MM.1S (cell line): ENCODE measurements around the gene SLC6A19.

Experiments
- DNase-seq: peaks from one replicate; pipeline ENCODE4 v3.0.0-alpha.2; 2015
- H2AFZ ChIP-seq: fragments of 300-600 bp; sonication (generic); 2 replicates; pipeline ENCODE4 v1.6.0; 2016; ENCODE audit warnings: antibody characterized with exemption, low read length
- H3F3A ChIP-seq: fragments of 300-600 bp; sonication (generic); 2 replicates; pipeline ENCODE4 v1.6.1; 2016; ENCODE audit warnings: mild to moderate bottlenecking, antibody characterized with exemption, low read length, moderate library complexity, mixed read lengths; ENCODE audit not compliant: insufficient read depth
- H3K27ac ChIP-seq: fragments of 300-600 bp; sonication (generic); 2 replicates; pipeline ENCODE4 v1.5.1; 2016; ENCODE audit warnings: mild to moderate bottlenecking, low read length
- H3K27me3 ChIP-seq: fragments of 300-600 bp; sonication (generic); replicated peaks from 2 replicates; pipeline ENCODE4 v1.6.0; 2016; ENCODE audit warnings: low read length; ENCODE audit not compliant: insufficient read depth
- H3K36me3 ChIP-seq: fragments of 300-600 bp; sonication (generic); replicated peaks from 2 replicates; pipeline ENCODE4 v1.6.1; 2016; ENCODE audit warnings: mild to moderate bottlenecking, low read length, mixed read lengths; ENCODE audit not compliant: insufficient read depth
- H3K4me1 ChIP-seq: fragments of 300-600 bp; sonication (generic); 2 replicates; pipeline ENCODE4 v1.6.1; 2016; ENCODE audit warnings: low read length, mixed read lengths
- H3K4me2 ChIP-seq: fragments of 300-600 bp; sonication (generic); 2 replicates; pipeline ENCODE4 v1.6.0; 2016; ENCODE audit warnings: low read depth, low read length
- H3K4me3 ChIP-seq: fragments of 300-600 bp; sonication (generic); 2 replicates; pipeline ENCODE4 v1.5.1; 2016; ENCODE audit warnings: low read length, mixed read lengths
- H3K79me2 ChIP-seq: fragments of 300-600 bp; sonication (generic); 2 replicates; pipeline ENCODE4 v1.6.1; 2016; ENCODE audit warnings: mixed run types, low read length, mixed read lengths
- H3K9ac ChIP-seq: fragments of 300-600 bp; sonication (generic); 2 replicates; pipeline ENCODE4 v1.6.1; 2016; ENCODE audit warnings: low read length, mixed read lengths
- H3K9me2 ChIP-seq: fragments of 300-600 bp; sonication (generic); replicated peaks from 2 replicates; pipeline ENCODE4 v1.6.1; 2016; ENCODE audit warnings: mild to moderate bottlenecking, low read length, mixed read lengths; ENCODE audit not compliant: insufficient read depth
- H3K9me3 ChIP-seq: fragments of 300-600 bp; sonication (generic); replicated peaks from 2 replicates; pipeline ENCODE4 v1.6.1; 2016; ENCODE audit warnings: mild to moderate bottlenecking, low read length, mixed read lengths; ENCODE audit not compliant: insufficient read depth
- H4K20me1 ChIP-seq: fragments of 300-600 bp; sonication (generic); 2 replicates; pipeline ENCODE4 v1.6.1; 2016; ENCODE audit warnings: mild to moderate bottlenecking, low read length, moderate library complexity, mixed read lengths; ENCODE audit not compliant: insufficient read depth
- EZH2 ChIP-seq: fragments of 300-600 bp; sonication (generic); optimal IDR thresholded peaks from 2 replicates; pipeline ENCODE3; 2017; ENCODE audit warnings: low read depth, mild to moderate bottlenecking, antibody characterized with exemption, low read length, mixed read lengths
- EZH2phosphoT487 ChIP-seq: fragments of 300-600 bp; sonication (generic); IDR thresholded peaks from 2 replicates; pipeline ENCODE4 v1.6.1; 2018; ENCODE audit warnings: antibody characterized with exemption, low read length
- TF ChIP-seq, protein P1 (sequence below): fragments of 300-600 bp; sonication (generic); IDR thresholded peaks from 2 replicates; pipeline ENCODE4 v1.5.1; 2016; ENCODE audit warnings: antibody characterized with exemption, low read length, mixed read lengths

SLC6A19 gene

DNA sequence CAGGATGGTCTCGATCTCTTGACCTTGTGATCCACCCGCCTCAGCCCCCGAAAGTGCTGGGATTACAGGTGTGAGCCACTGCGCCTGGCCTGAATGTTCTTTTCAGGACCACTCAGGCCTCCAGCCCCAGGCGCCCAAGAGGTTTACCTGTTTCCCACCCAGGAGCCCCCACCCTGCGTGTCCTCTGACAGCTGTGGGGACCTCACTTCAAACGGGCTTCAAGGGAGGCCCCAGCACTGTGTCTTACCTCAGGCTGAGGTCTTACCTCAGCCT, 19.1 kb upstream of the SLC6A19 start:
- no peaks in the 10 kb centered on the region for H4K20me1 ChIP-seq
- TF ChIP-seq, protein P1, sequence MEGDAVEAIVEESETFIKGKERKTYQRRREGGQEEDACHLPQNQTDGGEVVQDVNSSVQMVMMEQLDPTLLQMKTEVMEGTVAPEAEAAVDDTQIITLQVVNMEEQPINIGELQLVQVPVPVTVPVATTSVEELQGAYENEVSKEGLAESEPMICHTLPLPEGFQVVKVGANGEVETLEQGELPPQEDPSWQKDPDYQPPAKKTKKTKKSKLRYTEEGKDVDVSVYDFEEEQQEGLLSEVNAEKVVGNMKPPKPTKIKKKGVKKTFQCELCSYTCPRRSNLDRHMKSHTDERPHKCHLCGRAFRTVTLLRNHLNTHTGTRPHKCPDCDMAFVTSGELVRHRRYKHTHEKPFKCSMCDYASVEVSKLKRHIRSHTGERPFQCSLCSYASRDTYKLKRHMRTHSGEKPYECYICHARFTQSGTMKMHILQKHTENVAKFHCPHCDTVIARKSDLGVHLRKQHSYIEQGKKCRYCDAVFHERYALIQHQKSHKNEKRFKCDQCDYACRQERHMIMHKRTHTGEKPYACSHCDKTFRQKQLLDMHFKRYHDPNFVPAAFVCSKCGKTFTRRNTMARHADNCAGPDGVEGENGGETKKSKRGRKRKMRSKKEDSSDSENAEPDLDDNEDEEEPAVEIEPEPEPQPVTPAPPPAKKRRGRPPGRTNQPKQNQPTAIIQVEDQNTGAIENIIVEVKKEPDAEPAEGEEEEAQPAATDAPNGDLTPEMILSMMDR: no peak
- no peak for TF ChIP-seq EZH2phosphoT487
- no peak for TF ChIP-seq EZH2
- H3K4me3 ChIP-seq: no peak overlapping the region
- no peaks in the 10 kb centered on the region for H3K36me3 ChIP-seq
- H3K4me2 ChIP-seq: no peak overlapping the region
- H3K4me1 ChIP-seq: no peaks in the 10 kb centered on the region
- H3K27ac ChIP-seq: no peak overlapping the region
- no peak overlapping the region for H2AFZ ChIP-seq
- no peaks in the 10 kb centered on the region for H3K9me2 ChIP-seq
- DNase-seq: no peak
- H3K9me3 ChIP-seq: no peaks in the 10 kb centered on the region
- no peak overlapping the region for H3K9ac ChIP-seq
- H3K79me2 ChIP-seq: no peaks in the 10 kb centered on the region
- no peaks in the 10 kb centered on the region for H3K27me3 ChIP-seq
- no peaks in the 10 kb centered on the region for H3F3A ChIP-seq

DNA sequence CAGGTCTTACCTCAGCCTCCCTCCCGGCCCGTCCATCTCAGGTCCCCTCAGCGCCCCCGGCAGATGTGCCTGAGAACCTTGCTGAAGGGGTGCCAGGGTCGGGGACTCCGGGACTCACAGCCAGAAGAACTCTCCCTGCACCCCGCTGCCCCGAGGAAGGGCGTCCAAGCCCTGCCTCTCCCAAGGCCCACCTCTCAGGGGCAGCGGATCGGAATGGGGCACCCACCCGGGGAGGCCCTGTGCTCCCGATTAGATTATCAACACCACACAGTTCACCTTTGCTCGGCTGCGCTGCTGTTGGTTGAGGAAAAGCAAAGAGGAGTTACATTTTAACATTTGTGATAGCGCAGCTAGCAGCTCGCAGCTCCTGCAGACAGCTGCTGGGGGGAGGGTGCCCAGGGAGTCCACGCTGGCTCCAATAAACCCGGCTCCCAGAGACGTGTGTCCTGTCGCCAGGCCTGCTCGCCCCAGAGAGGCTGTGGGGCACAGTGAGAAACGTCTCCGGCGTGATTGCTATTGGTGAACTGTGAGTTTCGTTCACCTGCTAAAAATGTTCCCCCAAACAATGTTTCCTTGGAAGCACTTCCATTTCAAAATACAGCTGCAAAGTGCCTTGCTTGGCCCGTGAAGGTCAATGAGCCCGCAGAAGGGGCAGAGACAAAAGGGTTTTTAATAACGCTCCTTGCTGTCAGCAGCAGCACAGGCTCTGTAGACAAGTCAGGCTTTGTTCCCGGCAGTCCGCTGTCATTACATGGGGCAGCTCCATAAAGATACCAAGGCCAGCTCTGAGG, 18.6 kb upstream of the SLC6A19 start:
- H3K79me2 ChIP-seq: no peaks in the 10 kb centered on the region
- H3F3A ChIP-seq: no peaks in the 10 kb centered on the region
- TF ChIP-seq EZH2phosphoT487 (no peak), EZH2 (no peak)
- TF ChIP-seq, protein P1: no peak
- no peaks in the 10 kb centered on the region for H3K9me2 ChIP-seq
- H2AFZ ChIP-seq: no peak overlapping the region
- H3K27me3 ChIP-seq: no peaks in the 10 kb centered on the region
- no peaks in the 10 kb centered on the region for H3K4me1 ChIP-seq
- H3K9ac ChIP-seq: no peak overlapping the region
- no peak overlapping the region for H3K4me3 ChIP-seq
- H3K27ac ChIP-seq: no peak overlapping the region
- H3K36me3 ChIP-seq: no peaks in the 10 kb centered on the region
- H4K20me1 ChIP-seq: no peaks in the 10 kb centered on the region
- no peak overlapping the region for H3K4me2 ChIP-seq
- DNase-seq: no peak
- H3K9me3 ChIP-seq: no peaks in the 10 kb centered on the region

DNA sequence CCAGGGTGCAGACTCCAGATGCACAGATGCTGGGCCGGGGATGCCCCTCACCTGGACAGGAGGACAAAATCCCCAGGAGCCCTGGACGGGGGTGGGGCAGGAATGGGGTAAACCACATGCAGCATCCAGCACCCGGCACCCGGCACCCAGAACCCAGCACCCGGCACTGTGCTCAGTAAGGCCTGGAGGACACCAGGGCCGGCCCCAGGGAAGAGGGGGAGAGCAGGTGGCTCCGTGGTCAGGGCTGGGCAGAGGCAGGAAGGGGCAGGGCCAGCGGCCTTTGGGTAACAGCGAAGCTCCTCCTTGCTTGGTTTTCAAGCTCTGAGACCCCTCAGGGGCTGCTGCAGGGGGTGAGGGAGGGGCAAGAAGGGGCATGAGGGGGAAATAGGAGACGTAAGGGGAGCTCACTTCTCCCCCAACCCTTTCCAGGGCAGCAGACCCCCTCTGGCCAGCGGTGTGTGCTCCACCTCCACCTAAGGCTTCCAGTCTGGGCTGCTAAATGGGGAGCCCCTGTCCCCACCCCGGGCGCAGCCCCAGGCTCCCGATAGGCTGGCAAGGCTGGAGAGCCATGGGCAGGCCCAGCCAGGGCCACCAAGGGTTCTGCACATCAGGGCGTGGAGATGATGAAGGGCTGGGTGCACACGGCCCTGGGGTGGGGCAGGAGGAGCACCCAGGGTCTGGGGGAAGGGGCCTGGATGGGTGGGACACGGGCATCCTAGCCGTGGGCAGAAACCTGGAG, 17.8 kb upstream of the SLC6A19 start:
- TF ChIP-seq EZH2phosphoT487: no peak
- TF ChIP-seq, protein P1: no peak
- TF ChIP-seq EZH2: no peak
- DNase-seq: no peak
- H3F3A ChIP-seq: no peaks in the 10 kb centered on the region
- H3K9ac ChIP-seq: no peak overlapping the region
- H3K4me3 ChIP-seq: no peak overlapping the region
- no peaks in the 10 kb centered on the region for H3K4me1 ChIP-seq
- no peaks in the 10 kb centered on the region for H4K20me1 ChIP-seq
- no peaks in the 10 kb centered on the region for H3K27me3 ChIP-seq
- H2AFZ ChIP-seq: no peak overlapping the region
- no peaks in the 10 kb centered on the region for H3K9me3 ChIP-seq
- H3K27ac ChIP-seq: no peak overlapping the region
- no peaks in the 10 kb centered on the region for H3K9me2 ChIP-seq
- H3K36me3 ChIP-seq: no peaks in the 10 kb centered on the region
- no peaks in the 10 kb centered on the region for H3K79me2 ChIP-seq
- H3K4me2 ChIP-seq: no peak overlapping the region
